Measurements from ENCODE around the gene TIPIN. TPM values are rescaled to one million over a fixed set of nuclear protein-coding genes. Genes with fewer than 3 reads are reported as not detected.

Gene TIPIN
- total and polyA plus RNA-seq, 5 donors from 2014 or later: 6.0 to 11.2 (median 8.5) TPM

- peak overlapping the region; percentile 67 for H3K4me3 ChIP-seq (ENCODE audit: low read depth, low read length)
- H3K27ac ChIP-seq (ENCODE audit: insufficient read depth, low read length, poor library complexity, severe bottlenecking): peak overlapping the region; percentile 66
- H3K4me1 Mint-ChIP-seq: peaks cover 29 to 83% (median 65%) of the 10 kb centered on the region in 4 donors
- H3K27ac Mint-ChIP-seq: peak overlapping the region; percentile 85 to 98 (median 96)
- peaks cover 73% of the 10 kb centered on the region for H3K4me1 ChIP-seq (ENCODE audit: control insufficient read depth, insufficient read depth, low read length, poor library complexity, severe bottlenecking)
- H3K9me3 ChIP-seq (ENCODE audit: control insufficient read depth in 2 of 2, low read length in 2 of 2): no peaks in the 10 kb centered on the region
- DNase-seq (peak in 1 of 3 donors; percentile 20), ATAC-seq (ENCODE audit: low read depth in 2 of 2) (no peak)
- H3K36me3 Mint-ChIP-seq: no peaks in the 10 kb centered on the region
- no peaks in the 10 kb centered on the region for H3K36me3 ChIP-seq (ENCODE audit: control insufficient read depth, insufficient read depth, low read length)
- no peaks in the 10 kb centered on the region for H3K9me3 Mint-ChIP-seq
- H3K4me3 Mint-ChIP-seq: peak overlapping the region; percentile 94 to 98 (median 95)
- no peaks in the 10 kb centered on the region for H3K27me3 Mint-ChIP-seq
- H3K27me3 ChIP-seq (ENCODE audit: control insufficient read depth, insufficient read depth, low read length): no peaks in the 10 kb centered on the region
Observed at GRCh38 chr15:66389859-66390381, 33.4 kb upstream of the TIPIN start.

GRCh38 chr15:66389098-66389858 is 32.8 kb upstream of the TIPIN start:
- Histone ChIP-seq H3K9me3 (ENCODE audit: control insufficient read depth in 2 of 2, low read length in 2 of 2) (no peaks in the 10 kb centered on the region), H3K4me1 (ENCODE audit: control insufficient read depth, insufficient read depth, low read length, poor library complexity, severe bottlenecking) (peaks cover 68% of the 10 kb centered on the region), H3K27me3 (ENCODE audit: control insufficient read depth, insufficient read depth, low read length) (no peaks in the 10 kb centered on the region), H3K36me3 (ENCODE audit: control insufficient read depth, insufficient read depth, low read length) (no peaks in the 10 kb centered on the region), H3K27ac (ENCODE audit: insufficient read depth, low read length, poor library complexity, severe bottlenecking) (peak overlapping the region; percentile 66), H3K4me3 (ENCODE audit: low read depth, low read length) (peak overlapping the region; percentile 67)
- H3K27me3 Mint-ChIP-seq: no peaks in the 10 kb centered on the region
- no peaks in the 10 kb centered on the region for H3K36me3 Mint-ChIP-seq
- DNase-seq (peak in 1 of 3 donors; percentile 39), ATAC-seq (ENCODE audit: low read depth in 2 of 2) (no peak)
- H3K4me1 Mint-ChIP-seq: peaks cover 29 to 78% (median 60%) of the 10 kb centered on the region in 4 donors
- H3K9me3 Mint-ChIP-seq: no peaks in the 10 kb centered on the region
- peak overlapping the region; percentile 94 to 98 (median 95) for H3K4me3 Mint-ChIP-seq
- peak overlapping the region; percentile 85 to 98 (median 96) for H3K27ac Mint-ChIP-seq

GRCh38 chr15:66388576-66388975 is 32.1 kb upstream of the TIPIN start:
- H3K9me3 Mint-ChIP-seq: no peaks in the 10 kb centered on the region
- no peak for ATAC-seq (ENCODE audit: low read depth in 2 of 2)
- peaks cover 61% of the 10 kb centered on the region for H3K4me1 ChIP-seq (ENCODE audit: control insufficient read depth, insufficient read depth, low read length, poor library complexity, severe bottlenecking)

DNA sequence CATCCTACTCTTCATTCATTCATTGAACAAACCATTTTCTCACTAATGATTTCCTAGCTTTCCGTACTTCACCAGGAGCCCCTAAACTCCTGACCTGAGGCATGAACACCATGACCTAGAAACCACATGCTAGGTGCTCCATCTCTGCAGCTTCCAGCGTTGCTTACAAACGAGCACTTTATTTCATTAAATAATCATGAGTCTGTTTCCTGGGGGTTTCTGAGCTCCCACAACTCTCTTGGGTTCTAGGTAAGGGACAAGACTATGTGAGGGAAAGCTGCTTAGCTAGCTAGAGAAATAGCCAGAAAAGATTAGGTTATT is 31.5 kb upstream of the TIPIN start:
- Histone ChIP-seq H3K9me3 (ENCODE audit: control insufficient read depth in 2 of 2, low read length in 2 of 2) (no peaks in the 10 kb centered on the region), H3K36me3 (ENCODE audit: control insufficient read depth, insufficient read depth, low read length) (no peaks in the 10 kb centered on the region), H3K4me1 (ENCODE audit: control insufficient read depth, insufficient read depth, low read length, poor library complexity, severe bottlenecking) (peaks cover 57% of the 10 kb centered on the region), H3K4me3 (ENCODE audit: low read depth, low read length) (peak overlapping the region; percentile 95), H3K27me3 (ENCODE audit: control insufficient read depth, insufficient read depth, low read length) (no peaks in the 10 kb centered on the region), H3K27ac (ENCODE audit: insufficient read depth, low read length, poor library complexity, severe bottlenecking) (peak overlapping the region; percentile 82)
- Mint-ChIP-seq H3K4me1 (peaks cover 22 to 65% (median 48%) of the 10 kb centered on the region in 4 donors), H3K4me3 (peak overlapping the region; percentile 94 to 98 (median 95)), H3K36me3 (no peaks in the 10 kb centered on the region), H3K27ac (peak overlapping the region; percentile 80 to 93 (median 85)), H3K27me3 (no peaks in the 10 kb centered on the region), H3K9me3 (no peaks in the 10 kb centered on the region)
- no peak for ATAC-seq (ENCODE audit: low read depth in 2 of 2)
- no peak for DNase-seq

More at GRCh38 chr15:66388576-66388975, 32.1 kb upstream of the TIPIN start:
- Mint-ChIP-seq H3K27ac (peak overlapping the region in 2 of 3 donors; percentile 82 to 85), H3K27me3 (no peaks in the 10 kb centered on the region), H3K4me1 (peaks cover 24 to 71% (median 53%) of the 10 kb centered on the region in 4 donors), H3K4me3 (peak overlapping the region; percentile 94 to 98 (median 95)), H3K36me3 (no peaks in the 10 kb centered on the region)
- no peak for DNase-seq
- H3K27ac ChIP-seq (ENCODE audit: insufficient read depth, low read length, poor library complexity, severe bottlenecking): peak overlapping the region; percentile 82
- H3K9me3 ChIP-seq (ENCODE audit: control insufficient read depth in 2 of 2, low read length in 2 of 2): no peaks in the 10 kb centered on the region
- no peaks in the 10 kb centered on the region for H3K27me3 ChIP-seq (ENCODE audit: control insufficient read depth, insufficient read depth, low read length)
- H3K4me3 ChIP-seq (ENCODE audit: low read depth, low read length): peak overlapping the region; percentile 95
- no peaks in the 10 kb centered on the region for H3K36me3 ChIP-seq (ENCODE audit: control insufficient read depth, insufficient read depth, low read length)

GRCh38 chr15:66387163-66388042 is 30.9 kb upstream of the TIPIN start:
- Mint-ChIP-seq H3K27ac (peak overlapping the region; percentile 80 to 93 (median 92)), H3K4me1 (peaks cover 22 to 61% (median 47%) of the 10 kb centered on the region in 4 donors)
- peaks cover 54% of the 10 kb centered on the region for H3K4me1 ChIP-seq (ENCODE audit: control insufficient read depth, insufficient read depth, low read length, poor library complexity, severe bottlenecking)

GRCh38 chr15:66386204-66387123 is 30.0 kb upstream of the TIPIN start, which contains the start of gene MAP2K1:
Gene MAP2K1, plus strand, starts transcription at chr15:66386912. Its CDS starts 436 bp downstream, at chr15:66387348.
- peaks cover 48% of the 10 kb centered on the region for H3K4me1 ChIP-seq (ENCODE audit: control insufficient read depth, insufficient read depth, low read length, poor library complexity, severe bottlenecking)
- no peaks in the 10 kb centered on the region for H3K9me3 Mint-ChIP-seq
- H3K4me1 Mint-ChIP-seq: peaks cover 15 to 54% (median 41%) of the 10 kb centered on the region in 4 donors

More at GRCh38 chr15:66387163-66388042, 30.9 kb upstream of the TIPIN start:
- ATAC-seq (ENCODE audit: low read depth in 2 of 2) (peak; percentile 26 to 38), DNase-seq (peak in 2 of 3 donors; percentile 45 to 66)
- Histone ChIP-seq H3K27ac (ENCODE audit: insufficient read depth, low read length, poor library complexity, severe bottlenecking) (peak overlapping the region; percentile 82), H3K4me3 (ENCODE audit: low read depth, low read length) (peak overlapping the region; percentile 95), H3K9me3 (ENCODE audit: control insufficient read depth in 2 of 2, low read length in 2 of 2) (no peaks in the 10 kb centered on the region), H3K36me3 (ENCODE audit: control insufficient read depth, insufficient read depth, low read length) (no peaks in the 10 kb centered on the region), H3K27me3 (ENCODE audit: control insufficient read depth, insufficient read depth, low read length) (no peaks in the 10 kb centered on the region)
- Mint-ChIP-seq H3K4me3 (peak overlapping the region; percentile 94 to 98 (median 95)), H3K36me3 (no peaks in the 10 kb centered on the region), H3K9me3 (no peaks in the 10 kb centered on the region), H3K27me3 (no peaks in the 10 kb centered on the region)

More at GRCh38 chr15:66386204-66387123, 30.0 kb upstream of the TIPIN start, which contains the start of gene MAP2K1:
- no peaks in the 10 kb centered on the region for H3K9me3 ChIP-seq (ENCODE audit: control insufficient read depth in 2 of 2, low read length in 2 of 2)
- peak within 1 kb of the TSS; percentile 92 to 100 (median 95) for H3K27ac Mint-ChIP-seq
- H3K4me3 Mint-ChIP-seq: peak within 1 kb of the TSS; percentile 94 to 99 (median 98)
- H3K27ac ChIP-seq (ENCODE audit: insufficient read depth, low read length, poor library complexity, severe bottlenecking): peak within 1 kb of the TSS; percentile 82
- peak within 1 kb of the TSS; percentile 95 for H3K4me3 ChIP-seq (ENCODE audit: low read depth, low read length)
- no peaks in the 10 kb centered on the region for H3K36me3 ChIP-seq (ENCODE audit: control insufficient read depth, insufficient read depth, low read length)
- H3K36me3 Mint-ChIP-seq: no peaks in the 10 kb centered on the region
- H3K27me3 Mint-ChIP-seq: no peaks in the 10 kb centered on the region
- H3K27me3 ChIP-seq (ENCODE audit: control insufficient read depth, insufficient read depth, low read length): no peaks in the 10 kb centered on the region
- DNase-seq: peak; percentile 98
- peak; percentile 91 for ATAC-seq (ENCODE audit: low read depth in 2 of 2)

All from CD4-positive, CD25-positive, alpha-beta regulatory T cell (primary cell).